ENCODE measurements around the gene C1R.

Gene C1R

DNA sequence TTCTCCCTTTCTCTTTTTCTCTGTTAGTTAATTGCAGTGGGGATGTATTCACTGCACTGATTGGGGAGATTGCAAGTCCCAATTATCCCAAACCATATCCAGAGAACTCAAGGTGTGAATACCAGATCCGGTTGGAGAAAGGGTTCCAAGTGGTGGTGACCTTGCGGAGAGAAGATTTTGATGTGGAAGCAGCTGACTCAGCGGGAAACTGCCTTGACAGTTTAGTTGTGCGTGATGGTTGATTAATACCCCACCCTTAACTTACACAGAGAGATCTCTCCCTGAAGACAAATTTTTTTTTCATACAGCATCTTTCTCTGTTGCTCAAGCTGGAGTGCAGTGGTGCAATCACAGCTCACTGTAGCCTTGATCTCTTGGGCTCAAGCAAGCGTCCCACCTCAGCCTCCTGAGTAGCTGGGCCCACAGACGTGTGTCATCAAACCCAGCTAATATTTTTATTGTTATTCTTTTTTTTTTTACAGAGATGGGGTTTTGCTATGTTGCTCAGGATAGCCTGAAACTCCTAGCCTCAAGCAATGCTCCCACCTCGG is 27.1 kb downstream of the C1R start:
- Histone ChIP-seq H3K4me1 (ENCODE audit: control insufficient read depth, low read length) (no peaks in the 10 kb centered on the region), H3K9me2 (replicated peaks; ENCODE audit: control insufficient read depth, low read length) (no peaks in the 10 kb centered on the region), H3F3A (ENCODE audit: control insufficient read depth, insufficient read depth) (no peaks in the 10 kb centered on the region), H3K27me3 (ENCODE audit: control insufficient read depth, low read length) (peaks cover 44% of the 10 kb centered on the region), H3K79me2 (ENCODE audit: control insufficient read depth, low read length) (no peaks in the 10 kb centered on the region), H3K27ac (ENCODE audit: low read depth, low read length) (no peak overlapping the region), H3K9me3 (ENCODE audit: control insufficient read depth, insufficient read depth, low read length) (no peaks in the 10 kb centered on the region), H3K4me2 (ENCODE audit: low read length) (no peak overlapping the region), H3K36me3 (ENCODE audit: control insufficient read depth, low read length) (no peaks in the 10 kb centered on the region), H4K20me1 (ENCODE audit: control insufficient read depth, insufficient read depth, low read depth, low read length) (no peaks in the 10 kb centered on the region), H3K4me3 (ENCODE audit: low read length) (no peak overlapping the region)
- TF ChIP-seq EZH2phosphoT487 (IDR thresholded peaks at IDR 0.05; ENCODE audit: borderline replicate concordance, low read length), result no peak
- TF ChIP-seq, protein P1, sequence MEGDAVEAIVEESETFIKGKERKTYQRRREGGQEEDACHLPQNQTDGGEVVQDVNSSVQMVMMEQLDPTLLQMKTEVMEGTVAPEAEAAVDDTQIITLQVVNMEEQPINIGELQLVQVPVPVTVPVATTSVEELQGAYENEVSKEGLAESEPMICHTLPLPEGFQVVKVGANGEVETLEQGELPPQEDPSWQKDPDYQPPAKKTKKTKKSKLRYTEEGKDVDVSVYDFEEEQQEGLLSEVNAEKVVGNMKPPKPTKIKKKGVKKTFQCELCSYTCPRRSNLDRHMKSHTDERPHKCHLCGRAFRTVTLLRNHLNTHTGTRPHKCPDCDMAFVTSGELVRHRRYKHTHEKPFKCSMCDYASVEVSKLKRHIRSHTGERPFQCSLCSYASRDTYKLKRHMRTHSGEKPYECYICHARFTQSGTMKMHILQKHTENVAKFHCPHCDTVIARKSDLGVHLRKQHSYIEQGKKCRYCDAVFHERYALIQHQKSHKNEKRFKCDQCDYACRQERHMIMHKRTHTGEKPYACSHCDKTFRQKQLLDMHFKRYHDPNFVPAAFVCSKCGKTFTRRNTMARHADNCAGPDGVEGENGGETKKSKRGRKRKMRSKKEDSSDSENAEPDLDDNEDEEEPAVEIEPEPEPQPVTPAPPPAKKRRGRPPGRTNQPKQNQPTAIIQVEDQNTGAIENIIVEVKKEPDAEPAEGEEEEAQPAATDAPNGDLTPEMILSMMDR (IDR thresholded peaks at IDR 0.05; ENCODE audit: low read depth, low read length, poor library complexity, severe bottlenecking), result no peak

DNA sequence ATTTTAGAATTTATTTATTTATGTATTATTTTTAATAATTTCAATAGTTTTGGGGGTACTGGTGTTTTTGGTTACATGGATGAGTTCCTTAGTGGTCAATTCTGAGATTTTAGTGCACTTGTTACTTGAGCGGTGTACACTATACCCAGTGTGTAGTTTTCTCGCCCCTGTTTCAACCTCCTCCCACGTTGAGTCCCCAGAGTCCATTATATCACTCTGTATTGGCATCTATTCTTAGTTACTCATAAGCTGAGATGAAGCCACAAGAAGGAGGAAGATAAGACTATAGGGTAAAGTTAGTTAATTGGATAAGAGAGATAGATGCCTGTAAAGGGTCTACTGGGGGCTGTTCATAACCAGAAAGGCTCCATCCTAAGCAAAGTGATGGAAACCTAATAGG is 27.7 kb downstream of the C1R start:
- TF ChIP-seq, protein P1 (IDR thresholded peaks at IDR 0.05; ENCODE audit: low read depth, low read length, poor library complexity, severe bottlenecking), result no peak
- TF ChIP-seq EZH2phosphoT487 (IDR thresholded peaks at IDR 0.05; ENCODE audit: borderline replicate concordance, low read length), result no peak
- H3K36me3 ChIP-seq (ENCODE audit: control insufficient read depth, low read length), result no peaks in the 10 kb centered on the region
- no peaks in the 10 kb centered on the region for H3K9me2 ChIP-seq (replicated peaks; ENCODE audit: control insufficient read depth, low read length)
- H3K27me3 ChIP-seq (ENCODE audit: control insufficient read depth, low read length), result peaks cover 47% of the 10 kb centered on the region
- H3K79me2 ChIP-seq (ENCODE audit: control insufficient read depth, low read length), result no peaks in the 10 kb centered on the region
- no peaks in the 10 kb centered on the region for H3F3A ChIP-seq (ENCODE audit: control insufficient read depth, insufficient read depth)
- H3K4me3 ChIP-seq (ENCODE audit: low read length), result no peak overlapping the region
- no peaks in the 10 kb centered on the region for H3K4me1 ChIP-seq (ENCODE audit: control insufficient read depth, low read length)
- H3K9me3 ChIP-seq (ENCODE audit: control insufficient read depth, insufficient read depth, low read length), result no peaks in the 10 kb centered on the region
- H4K20me1 ChIP-seq (ENCODE audit: control insufficient read depth, insufficient read depth, low read depth, low read length), result no peaks in the 10 kb centered on the region
- H3K4me2 ChIP-seq (ENCODE audit: low read length), result no peak overlapping the region
- no peak overlapping the region for H3K27ac ChIP-seq (ENCODE audit: low read depth, low read length)

DNA sequence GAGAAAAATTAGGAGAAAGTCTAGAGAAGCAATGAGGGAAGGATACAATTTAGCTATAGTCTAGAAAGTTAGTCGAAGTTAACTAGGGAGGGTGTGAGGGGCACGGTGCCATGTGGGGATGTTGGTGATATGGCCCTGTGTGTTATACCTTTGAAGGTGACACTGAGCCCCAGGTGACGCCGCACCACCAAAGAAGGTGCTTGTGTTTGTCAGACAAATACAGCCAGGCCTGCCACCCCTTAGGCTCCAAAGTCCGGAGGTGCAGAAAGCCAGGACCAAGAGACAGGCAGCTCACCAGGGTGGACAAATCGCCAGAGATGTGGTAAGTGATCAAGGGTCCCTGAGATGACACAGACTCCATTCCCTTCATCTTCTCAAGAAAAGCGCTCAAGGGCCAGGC is 30.6 kb downstream of the C1R start:
- TF ChIP-seq, protein P1 (IDR thresholded peaks at IDR 0.05; ENCODE audit: low read depth, low read length, poor library complexity, severe bottlenecking), result no peak
- TF ChIP-seq EZH2phosphoT487 (IDR thresholded peaks at IDR 0.05; ENCODE audit: borderline replicate concordance, low read length), result no peak
- no peaks in the 10 kb centered on the region for H4K20me1 ChIP-seq (ENCODE audit: control insufficient read depth, insufficient read depth, low read depth, low read length)
- no peaks in the 10 kb centered on the region for H3K9me3 ChIP-seq (ENCODE audit: control insufficient read depth, insufficient read depth, low read length)
- no peaks in the 10 kb centered on the region for H3K79me2 ChIP-seq (ENCODE audit: control insufficient read depth, low read length)
- no peak overlapping the region for H3K4me2 ChIP-seq (ENCODE audit: low read length)
- H3K9me2 ChIP-seq (replicated peaks; ENCODE audit: control insufficient read depth, low read length), result no peaks in the 10 kb centered on the region
- H3K27me3 ChIP-seq (ENCODE audit: control insufficient read depth, low read length), result peaks cover 43% of the 10 kb centered on the region
- no peak overlapping the region for H3K4me3 ChIP-seq (ENCODE audit: low read length)
- no peaks in the 10 kb centered on the region for H3K36me3 ChIP-seq (ENCODE audit: control insufficient read depth, low read length)
- H3K4me1 ChIP-seq (ENCODE audit: control insufficient read depth, low read length), result no peaks in the 10 kb centered on the region
- no peak overlapping the region for H3K27ac ChIP-seq (ENCODE audit: low read depth, low read length)
- no peaks in the 10 kb centered on the region for H3F3A ChIP-seq (ENCODE audit: control insufficient read depth, insufficient read depth)

Data from DOHH2 (cell line).